Measurements from ENCODE around the gene BCL2L1. TPM values are rescaled to one million over a fixed set of nuclear protein-coding genes. Genes with fewer than 3 reads are reported as not detected.

BCL2L1 gene
- total RNA-seq, 2 donors from 2014 or later: 60.3 to 89.5 TPM

GRCh38 chr20:31706607-31707257 lies 15.9 kb downstream of the BCL2L1 start:
- Histone ChIP-seq H3K9ac (ENCODE audit: extremely low read depth, low read length, poor library complexity, severe bottlenecking) (no peak overlapping the region), H3K9me3 (ENCODE audit: control insufficient read depth, low read length) (no peaks in the 10 kb centered on the region), H3K4me3 (ENCODE audit: low read length) (no peak overlapping the region), H3K27me3 (ENCODE audit: control insufficient read depth, insufficient read depth, low read length, poor library complexity, severe bottlenecking) (no peaks in the 10 kb centered on the region), H3K4me1 (ENCODE audit: control insufficient read depth, insufficient read depth, low read length) (peaks cover 25% of the 10 kb centered on the region), H3K36me3 (ENCODE audit: control insufficient read depth, insufficient read depth, low read length) (peaks cover 32% of the 10 kb centered on the region), H3K27ac (ENCODE audit: low read depth, low read length) (no peak overlapping the region)
- H3K27me3 Mint-ChIP-seq (ENCODE audit: insufficient read depth): no peaks in the 10 kb centered on the region
- no peak for TF ChIP-seq CTCF (conservative IDR thresholded peaks at IDR 0.05)
- WGBS, 2 experiments (ENCODE audit: insufficient coverage in 1 of 2, insufficient read length in 1 of 2): 98% methylated on average over 2 of the region's 2 CpGs; no CpG with 5 or more reads in 1 of the 2 experiments
- H3K4me3 Mint-ChIP-seq: no peak overlapping the region
- peaks cover 31% of the 10 kb centered on the region for H3K36me3 Mint-ChIP-seq (ENCODE audit: low read depth)
- H3K4me1 Mint-ChIP-seq: peaks cover 40% of the 10 kb centered on the region
- no peak overlapping the region for H3K27ac Mint-ChIP-seq
- DNase-seq: no peak
- H3K9me3 Mint-ChIP-seq: no peaks in the 10 kb centered on the region

DNA sequence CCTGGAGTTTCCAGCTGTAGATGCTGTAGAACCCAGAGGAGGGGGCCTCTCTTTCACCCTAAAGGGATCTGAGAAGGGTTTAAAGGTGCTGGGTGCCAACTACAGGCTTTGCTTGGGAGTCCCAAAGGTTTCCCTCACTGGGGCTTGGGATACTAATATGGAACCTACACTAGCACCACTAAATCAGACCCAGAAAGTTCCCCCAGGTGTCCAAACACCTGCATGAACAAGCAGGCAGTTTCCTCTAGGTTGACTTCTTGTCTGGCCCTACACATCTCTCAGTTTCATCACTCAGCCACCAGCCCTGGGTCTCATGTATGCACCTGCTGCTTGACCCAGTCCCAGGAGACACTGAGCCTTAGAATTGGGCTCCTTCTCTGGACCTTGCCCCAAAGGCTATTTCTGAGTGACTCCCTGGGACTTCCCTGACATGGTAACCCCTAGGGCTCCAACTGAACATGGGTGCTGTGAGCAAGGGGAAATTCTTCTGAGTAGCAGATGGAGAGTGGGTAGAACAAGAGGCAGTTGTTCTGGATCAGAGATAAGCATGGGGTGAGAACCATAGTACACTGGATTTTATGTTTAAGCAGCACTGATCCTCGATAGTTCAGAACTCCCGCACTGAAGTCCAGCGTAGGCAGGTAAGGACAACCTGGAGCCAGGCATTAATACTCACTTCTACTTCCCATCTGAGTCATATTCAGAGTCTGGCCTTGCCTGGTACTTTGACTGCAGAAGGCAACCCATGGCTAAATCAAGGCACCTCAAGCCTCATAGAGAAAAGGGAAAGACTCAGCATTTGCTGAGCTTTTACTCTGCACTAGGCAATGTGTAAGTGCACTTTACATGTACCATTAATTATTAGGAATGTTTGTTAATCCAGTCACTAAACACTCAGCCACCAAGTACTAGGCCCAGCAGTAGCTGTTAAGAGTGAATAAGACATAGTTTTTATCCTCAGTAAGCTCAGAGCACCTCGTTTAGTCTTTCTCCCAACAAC lies 16.8 kb downstream of the BCL2L1 start:
- no peaks in the 10 kb centered on the region for H3K27me3 Mint-ChIP-seq (ENCODE audit: insufficient read depth)
- WGBS, 2 experiments (ENCODE audit: insufficient coverage in 1 of 2, insufficient read length in 1 of 2): 97 to 100% methylated on average over 1 to 4 of the region's 4 CpGs
- Histone ChIP-seq H3K4me3 (ENCODE audit: low read length) (no peak overlapping the region), H3K36me3 (ENCODE audit: control insufficient read depth, insufficient read depth, low read length) (peaks cover 35% of the 10 kb centered on the region), H3K27me3 (ENCODE audit: control insufficient read depth, insufficient read depth, low read length, poor library complexity, severe bottlenecking) (no peaks in the 10 kb centered on the region), H3K4me1 (ENCODE audit: control insufficient read depth, insufficient read depth, low read length) (peaks cover 17% of the 10 kb centered on the region), H3K9me3 (ENCODE audit: control insufficient read depth, low read length) (no peaks in the 10 kb centered on the region), H3K9ac (ENCODE audit: extremely low read depth, low read length, poor library complexity, severe bottlenecking) (no peak overlapping the region), H3K27ac (ENCODE audit: low read depth, low read length) (no peak overlapping the region)
- peak overlapping the region; percentile 60 for H3K27ac Mint-ChIP-seq
- H3K4me1 Mint-ChIP-seq: peaks cover 32% of the 10 kb centered on the region
- peak; percentile 38 for DNase-seq
- no peaks in the 10 kb centered on the region for H3K9me3 Mint-ChIP-seq
- H3K36me3 Mint-ChIP-seq (ENCODE audit: low read depth): peaks cover 35% of the 10 kb centered on the region
- no peak overlapping the region for H3K4me3 Mint-ChIP-seq
- no peak for TF ChIP-seq CTCF (conservative IDR thresholded peaks at IDR 0.05)

DNA sequence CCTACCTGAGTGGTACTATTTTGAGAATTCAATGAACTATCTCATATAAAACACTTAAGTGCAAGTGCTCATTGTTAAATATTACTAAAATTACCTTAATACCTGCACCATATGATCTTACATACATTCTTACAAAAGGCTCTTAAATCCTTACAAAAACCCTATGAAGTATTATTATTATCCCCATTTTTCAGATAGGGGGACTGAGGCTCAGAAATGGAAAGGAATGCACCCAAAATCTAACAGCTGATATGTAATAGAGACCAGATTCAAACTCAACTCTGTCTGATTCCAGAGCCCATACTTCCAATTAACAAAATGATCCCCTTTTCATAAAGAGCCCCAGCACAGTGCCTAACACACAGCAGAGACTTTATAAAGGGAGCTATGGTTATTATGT lies 17.5 kb downstream of the BCL2L1 start:
- no peak overlapping the region for H3K9ac ChIP-seq (ENCODE audit: extremely low read depth, low read length, poor library complexity, severe bottlenecking)
- Mint-ChIP-seq H3K4me1 (peaks cover 25% of the 10 kb centered on the region), H3K4me3 (no peak overlapping the region), H3K9me3 (no peaks in the 10 kb centered on the region), H3K36me3 (ENCODE audit: low read depth) (peaks cover 42% of the 10 kb centered on the region), H3K27ac (peak overlapping the region; percentile 90), H3K27me3 (ENCODE audit: insufficient read depth) (no peaks in the 10 kb centered on the region)
- no peak for TF ChIP-seq CTCF (conservative IDR thresholded peaks at IDR 0.05)
- no peak for DNase-seq
- no peaks in the 10 kb centered on the region for H3K27me3 ChIP-seq (ENCODE audit: control insufficient read depth, insufficient read depth, low read length, poor library complexity, severe bottlenecking)
- H3K4me1 ChIP-seq (ENCODE audit: control insufficient read depth, insufficient read depth, low read length): peaks cover 11% of the 10 kb centered on the region
- no peaks in the 10 kb centered on the region for H3K9me3 ChIP-seq (ENCODE audit: control insufficient read depth, low read length)
- peaks cover 39% of the 10 kb centered on the region for H3K36me3 ChIP-seq (ENCODE audit: control insufficient read depth, insufficient read depth, low read length)
- H3K4me3 ChIP-seq (ENCODE audit: low read length): peak overlapping the region; percentile 52
- no peak overlapping the region for H3K27ac ChIP-seq (ENCODE audit: low read depth, low read length)

Data from endodermal cell (in vitro differentiated cells).